T-cell (primary cell): ENCODE results near the gene SMIM5. TPM values are rescaled to one million over a fixed set of nuclear protein-coding genes. Genes with fewer than 3 reads are reported as not detected.
"Not testable (repeated sequence)": the region's sequence is repeated elsewhere in the genome, so short reads cannot be mapped to it uniquely, and the experiment has no call there.

Experiments
- ATAC-seq, 4 experiments: fragments of 200-7000 bp in 3 of 4; fragments of 150-1000 bp in 1 of 4; cut with Tn5 transposase; replicated peaks in 1 of 4; 1 replicate in 3 of 4; 2 replicates in 1 of 4; pipeline ENCODE4 v1.10.0; 2021; ENCODE audit warnings: moderate library complexity in 3 of 4, mild to moderate bottlenecking in 2 of 4, moderate number of reproducible peaks in 1 of 4
- CTCF ChIA-PET, 2 donors: fragments of 300-600 bp; sonication (Branson Sonifier 250); formaldehyde crosslinking; loops; one replicate each; lab custom pipeline; 2022; ENCODE audit warnings: antibody characterized with exemption in 2 of 2; lab: Charles Lee
- POLR2A ChIA-PET, 2 donors: fragments of 300-600 bp; sonication (Branson Sonifier 250); formaldehyde crosslinking; loops; one replicate each; lab custom pipeline; 2022; ENCODE audit warnings: antibody characterized with exemption in 2 of 2; lab: Charles Lee
- DNase-seq, 35 experiments: peaks; one replicate each; pipeline versions ENCODE4 v3.0.0 to v3.0.0-alpha.2; 2013 to 2023
- H3K27ac ChIP-seq: one replicate; pipeline ENCODE4 v1.5.1; 2013; ENCODE audit warnings: low read length
- H3K27me3 ChIP-seq, 2 experiments: replicated peaks in 1 of 2; 1 replicate in 1 of 2; 2 replicates in 1 of 2; pipeline versions ENCODE4 v1.6.1 to v1.7.0; 2013; ENCODE audit warnings: low read length in 1 of 2, mixed read lengths in 1 of 2; ENCODE audit not compliant: control insufficient read depth in 2 of 2, insufficient read depth in 2 of 2; ENCODE audit errors: extremely low read depth in 1 of 2
- H3K36me3 ChIP-seq, 2 donors: 1 replicate in 1 of 2; 2 replicates in 1 of 2; pipeline versions ENCODE4 v1.6.1 to v1.7.0; 2013; ENCODE audit warnings: low read length in 1 of 2; ENCODE audit not compliant: control insufficient read depth in 2 of 2, insufficient read depth in 1 of 2; ENCODE audit errors: extremely low read depth in 1 of 2
- H3K4me1 ChIP-seq, 2 experiments: 1 replicate in 1 of 2; 2 replicates in 1 of 2; pipeline versions ENCODE4 v1.6.1 to v1.7.0; 2013; ENCODE audit warnings: low read length in 2 of 2, mixed read lengths in 1 of 2; ENCODE audit not compliant: insufficient read depth in 2 of 2, control insufficient read depth in 1 of 2; ENCODE audit errors: extremely low read depth in 1 of 2
- H3K4me3 ChIP-seq, 2 donors: 1 replicate in 1 of 2; 2 replicates in 1 of 2; pipeline versions ENCODE4 v1.5.1 to v1.7.0; 2013; ENCODE audit warnings: mild to moderate bottlenecking in 2 of 2, low read length in 1 of 2, moderate library complexity in 1 of 2; ENCODE audit not compliant: control insufficient read depth in 1 of 2; ENCODE audit errors: extremely low read depth in 1 of 2
- H3K9me3 ChIP-seq: 2 replicates; pipeline ENCODE4 v1.7.0; 2013
- H3K27ac Mint-ChIP-seq, 2 donors: one replicate each; pipeline ENCODE4 v1.8.0; 2020 to 2021; ENCODE audit warnings: mild to moderate bottlenecking in 2 of 2, mixed read lengths in 2 of 2
- H3K27me3 Mint-ChIP-seq, 2 donors: one replicate each; pipeline ENCODE4 v1.8.0; 2021 to 2022; ENCODE audit warnings: mixed read lengths in 2 of 2
- H3K36me3 Mint-ChIP-seq: one replicate; pipeline ENCODE4 v1.8.0; 2021; ENCODE audit warnings: mixed read lengths
- H3K4me1 Mint-ChIP-seq, 3 donors: one replicate each; pipeline ENCODE4 v1.8.0; 2020 to 2022; ENCODE audit warnings: mixed read lengths in 3 of 3, mild to moderate bottlenecking in 1 of 3
- H3K4me3 Mint-ChIP-seq, 3 donors: one replicate each; pipeline ENCODE4 v1.8.0; 2020 to 2022; ENCODE audit warnings: mild to moderate bottlenecking in 3 of 3, mixed read lengths in 3 of 3, moderate library complexity in 3 of 3
- H3K9me3 Mint-ChIP-seq, 3 donors: one replicate each; pipeline ENCODE4 v1.8.0; 2020 to 2022; ENCODE audit warnings: mixed read lengths in 3 of 3
- WGBS: methylation state at CpG from one replicate; pipeline ENCODE4 v1.1.5; 2013; ENCODE audit warnings: missing lambda C conversion rate; ENCODE audit not compliant: insufficient coverage; 5-methylcytosine and 5-hydroxymethylcytosine counted together
- total RNA-seq, 35 experiments: library from RNA in 6 of 35; stranded (reverse) in 6 of 35; fragments of 120-200 nt in 1 of 35; gene quantifications; one replicate each; pipeline versions ENCODE4 v1.2.1 to v1.2.4 and lab custom pipeline; 2013 to 2026

SMIM5 gene
- total RNA-seq, 5 donors from 2014 or later (not counting 1 experiment from before 2014, with no cell fraction given): 0.35 to 2.2 (median 0.82) TPM

- Mint-ChIP-seq H3K4me3 (no peak overlapping the region), H3K36me3 (peaks cover 7% of the 10 kb centered on the region), H3K27ac (no peak overlapping the region), H3K9me3 (no peaks in the 10 kb centered on the region), H3K27me3 (no peaks in the 10 kb centered on the region), H3K4me1 (peaks cover 8 to 12% (median 9%) of the 10 kb centered on the region in 3 donors)
- Histone ChIP-seq H3K4me1 (peaks cover 2 to 16% of the 10 kb centered on the region in 2 experiments), H3K36me3 (peaks cover 2 to 3% of the 10 kb centered on the region in 2 donors), H3K27me3 (no peaks in the 10 kb centered on the region), H3K9me3 (no peaks in the 10 kb centered on the region), H3K27ac (no peak overlapping the region), H3K4me3 (no peak overlapping the region)
- ChIA-PET POLR2A (no interaction called here), CTCF (interaction anchor here in 1 of 2 donors (0.6 kb wide), 1 partner anchor 428 kb away, joined by 3 read pairs; no protein-coding TSS in a partner anchor)
- WGBS: 89% methylated on average over 9 of the region's 13 CpGs
- DNase-seq (no peak), ATAC-seq (no peak)
These were observed 3.9 kb downstream of the SMIM5 start for GRCh38 chr17:75637143-75637538.

GRCh38 chr17:75637551-75637950 is 4.3 kb downstream of the SMIM5 start:
- H3K27me3 Mint-ChIP-seq: no peaks in the 10 kb centered on the region
- H3K27ac Mint-ChIP-seq: no peak overlapping the region
- no peak overlapping the region for H3K4me3 Mint-ChIP-seq
- H3K9me3 ChIP-seq: no peaks in the 10 kb centered on the region
- peaks cover 7% of the 10 kb centered on the region for H3K36me3 Mint-ChIP-seq
- H3K27ac ChIP-seq: no peak overlapping the region
- H3K4me1 Mint-ChIP-seq: peaks cover 8 to 12% (median 9%) of the 10 kb centered on the region in 3 donors
- H3K4me1 ChIP-seq: peaks cover 2 to 16% of the 10 kb centered on the region in 2 experiments
- CTCF ChIA-PET: no interaction called here
- H3K36me3 ChIP-seq: peaks cover 0 to 2% of the 10 kb centered on the region in 2 donors
- H3K9me3 Mint-ChIP-seq: no peaks in the 10 kb centered on the region
- no peak for ATAC-seq
- H3K27me3 ChIP-seq: no peaks in the 10 kb centered on the region
- POLR2A ChIA-PET: no interaction called here
- peak in 1 of 35 experiments; percentile 2 for DNase-seq
- WGBS: 94% methylated on average over 6 of the region's 7 CpGs
- H3K4me3 ChIP-seq: no peak overlapping the region

GRCh38 chr17:75638039-75638438 is 4.8 kb downstream of the SMIM5 start:
- H3K9me3 Mint-ChIP-seq, POLR2A ChIA-PET, H3K4me3 ChIP-seq, DNase-seq, H3K36me3 Mint-ChIP-seq, H3K9me3 ChIP-seq, H3K36me3 ChIP-seq, H3K27me3 ChIP-seq, H3K27ac ChIP-seq, ATAC-seq, H3K4me3 Mint-ChIP-seq, H3K27me3 Mint-ChIP-seq, H3K27ac Mint-ChIP-seq: not testable (repeated sequence)
- CTCF ChIA-PET: interaction anchor here in 1 of 2 donors (1.2 kb wide), 1 partner anchor 115 kb away, joined by 3 read pairs; no protein-coding TSS in a partner anchor
- peaks cover 1 to 11% of the 10 kb centered on the region in 2 experiments for H3K4me1 ChIP-seq
- WGBS: 97% methylated on average over 5 of the region's 12 CpGs
- H3K4me1 Mint-ChIP-seq: peaks cover 5 to 11% (median 8%) of the 10 kb centered on the region in 3 donors

- WGBS: 97% methylated on average over 12 of the region's 13 CpGs
- no peaks in the 10 kb centered on the region for H3K9me3 ChIP-seq
- DNase-seq (peak in 1 of 35 experiments; percentile 2), ATAC-seq (no peak)
- H3K9me3 Mint-ChIP-seq: no peaks in the 10 kb centered on the region
- no peaks in the 10 kb centered on the region for H3K27me3 ChIP-seq
- H3K27me3 Mint-ChIP-seq: no peaks in the 10 kb centered on the region
- H3K4me1 ChIP-seq: peaks cover 0 to 2% of the 10 kb centered on the region in 2 experiments
- H3K36me3 Mint-ChIP-seq: peaks cover 7% of the 10 kb centered on the region
- no peak overlapping the region for H3K4me3 ChIP-seq
- H3K4me3 Mint-ChIP-seq: no peak overlapping the region
- ChIA-PET POLR2A (no interaction called here), CTCF (interaction anchor here in 1 of 2 donors (1.2 kb wide), 1 partner anchor 115 kb away, joined by 3 read pairs; no protein-coding TSS in a partner anchor)
- no peak overlapping the region for H3K27ac Mint-ChIP-seq
- H3K36me3 ChIP-seq: peaks cover 2 to 3% of the 10 kb centered on the region in 2 donors
- peaks cover 1 to 4% (median 3%) of the 10 kb centered on the region in 3 donors for H3K4me1 Mint-ChIP-seq
- H3K27ac ChIP-seq: no peak overlapping the region
These were observed 5.7 kb downstream of the SMIM5 start for GRCh38 chr17:75638893-75639292.

- Mint-ChIP-seq H3K27me3 (no peaks in the 10 kb centered on the region), H3K27ac (no peak overlapping the region), H3K9me3 (no peaks in the 10 kb centered on the region), H3K4me1 (peaks cover 0 to 2% (median 0%) of the 10 kb centered on the region in 3 donors), H3K36me3 (peaks cover 7% of the 10 kb centered on the region), H3K4me3 (no peak overlapping the region)
- DNase-seq (no peak), ATAC-seq (no peak)
- ChIA-PET POLR2A (no interaction called here), CTCF (no interaction called here)
- Histone ChIP-seq H3K27ac (no peak overlapping the region), H3K27me3 (no peaks in the 10 kb centered on the region), H3K4me1 (no peaks in the 10 kb centered on the region), H3K4me3 (no peak overlapping the region), H3K36me3 (peaks cover 2 to 3% of the 10 kb centered on the region in 2 donors), H3K9me3 (no peaks in the 10 kb centered on the region)
- no CpG with 5 or more reads among the region's 3 CpGs for WGBS
These were observed 6.1 kb downstream of the SMIM5 start for GRCh38 chr17:75639327-75639726.

GRCh38 chr17:75639771-75640555 is 6.7 kb downstream of the SMIM5 start:
- CTCF ChIA-PET: no interaction called here
- Mint-ChIP-seq H3K27me3 (no peaks in the 10 kb centered on the region), H3K27ac (no peak overlapping the region), H3K4me3 (no peak overlapping the region), H3K36me3 (peaks cover 7% of the 10 kb centered on the region), H3K9me3 (no peaks in the 10 kb centered on the region), H3K4me1 (no peaks in the 10 kb centered on the region)
- Histone ChIP-seq H3K9me3 (no peaks in the 10 kb centered on the region), H3K36me3 (peaks cover 2 to 3% of the 10 kb centered on the region in 2 donors), H3K4me1 (no peaks in the 10 kb centered on the region), H3K4me3 (no peak overlapping the region), H3K27me3 (no peaks in the 10 kb centered on the region), H3K27ac (no peak overlapping the region)
- POLR2A ChIA-PET: interaction anchor here in 1 of 2 donors (0.6 kb wide), 1 partner anchor 11 kb away, joined by 3 read pairs; no protein-coding TSS in a partner anchor
- ATAC-seq (no peak), DNase-seq (no peak)
- 93% methylated on average over 26 of the region's 30 CpGs for WGBS
